GM18499 (cell line): ENCODE results near the gene HAL.
"Not testable (repeated sequence)": the region's sequence is repeated elsewhere in the genome, so short reads cannot be mapped to it uniquely, and the experiment has no call there.

Experiments
- ATAC-seq: cut with Tn5 transposase; IDR thresholded peaks from one replicate; pipeline ENCODE4 v1.9.1; 2021; ENCODE audit warnings: moderate number of reproducible peaks; ENCODE audit not compliant: insufficient read depth, unreplicated experiment

HAL gene

DNA sequence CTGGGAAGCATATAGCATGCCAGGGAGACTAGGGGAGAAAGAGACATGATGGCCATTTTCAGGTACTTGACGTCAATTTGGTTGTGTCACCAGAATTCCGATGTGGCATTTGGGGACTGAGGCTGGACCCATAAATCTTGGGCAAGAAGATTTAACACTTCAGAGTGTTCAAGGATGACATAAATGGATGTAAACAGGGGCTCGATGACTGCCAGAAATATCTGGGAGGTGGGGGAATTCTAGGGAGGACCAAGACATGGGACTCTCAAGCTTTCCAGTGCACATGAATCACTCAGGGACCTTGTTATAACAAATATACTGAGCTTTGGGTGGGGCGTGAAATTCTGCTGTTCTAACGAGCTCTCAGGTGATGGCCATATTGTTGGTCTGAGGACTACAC is 17.8 kb downstream of the HAL start:
- ATAC-seq, result no peak

DNA sequence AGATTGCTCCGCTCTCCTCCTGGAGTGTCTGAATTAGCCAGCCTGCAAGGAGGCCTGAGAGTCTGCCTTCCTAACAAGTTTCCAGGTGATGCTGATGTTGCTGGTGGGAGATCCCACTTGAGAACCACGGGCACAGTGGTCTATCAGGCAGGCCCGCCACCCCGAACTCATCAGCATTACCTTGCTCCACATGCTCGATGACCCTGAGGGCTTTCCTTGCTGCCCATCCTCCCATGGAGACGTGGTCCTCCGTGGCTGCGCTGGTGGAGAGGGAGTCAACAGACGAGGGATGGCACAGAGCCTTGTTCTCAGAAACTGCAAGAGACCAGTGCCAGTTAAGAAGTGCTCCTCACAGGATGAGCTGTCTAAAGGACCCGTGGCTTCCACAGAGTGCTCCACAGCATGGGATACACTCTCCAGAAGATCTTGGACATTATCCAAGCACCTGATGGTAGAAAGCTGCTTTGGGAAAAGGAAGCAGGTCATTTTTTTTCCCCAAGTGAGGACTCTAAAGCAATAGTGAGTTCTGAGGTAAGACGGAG is 18.3 kb downstream of the HAL start:
- no peak for ATAC-seq

GRCh38 chr12:95976416-95976832 is 19.7 kb downstream of the HAL start:
- no peak for ATAC-seq

GRCh38 chr12:95975491-95975890 is 20.7 kb downstream of the HAL start:
- no peak for ATAC-seq

GRCh38 chr12:95974358-95974757 is 21.8 kb downstream of the HAL start:
- no peak for ATAC-seq

DNA sequence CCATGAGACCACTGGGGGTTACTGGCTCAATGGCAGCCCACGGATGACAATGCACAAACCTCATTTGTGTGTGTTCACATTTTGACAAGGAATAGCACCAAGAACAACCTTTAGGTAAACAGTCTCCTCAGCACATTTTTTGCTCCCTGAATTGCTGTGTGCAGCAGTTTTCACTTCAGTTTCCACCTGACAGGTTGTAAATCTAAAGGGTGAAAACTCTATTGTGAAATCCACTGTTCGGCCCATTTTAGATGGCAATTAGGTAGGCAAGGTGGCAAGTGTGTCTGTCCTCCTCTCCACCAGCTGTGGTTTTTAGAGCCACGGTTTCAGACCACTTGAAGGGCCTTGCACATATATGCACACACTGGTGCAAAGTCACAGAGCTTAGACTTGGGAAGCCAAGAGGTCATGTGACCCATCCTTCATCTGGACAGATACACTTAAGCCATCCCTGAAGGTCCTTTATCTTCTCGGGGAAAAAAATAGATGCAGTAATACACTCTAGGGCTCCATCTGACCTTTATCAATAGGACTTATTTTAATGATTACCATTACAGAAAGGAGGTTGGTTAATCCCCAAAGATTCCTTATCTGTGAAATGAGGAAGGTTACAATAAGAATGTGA is 23.2 kb downstream of the HAL start:
- no peak for ATAC-seq

- ATAC-seq, result no peak
Measured at GRCh38 chr12:95970905-95971304, 25.2 kb downstream of the HAL start.

DNA sequence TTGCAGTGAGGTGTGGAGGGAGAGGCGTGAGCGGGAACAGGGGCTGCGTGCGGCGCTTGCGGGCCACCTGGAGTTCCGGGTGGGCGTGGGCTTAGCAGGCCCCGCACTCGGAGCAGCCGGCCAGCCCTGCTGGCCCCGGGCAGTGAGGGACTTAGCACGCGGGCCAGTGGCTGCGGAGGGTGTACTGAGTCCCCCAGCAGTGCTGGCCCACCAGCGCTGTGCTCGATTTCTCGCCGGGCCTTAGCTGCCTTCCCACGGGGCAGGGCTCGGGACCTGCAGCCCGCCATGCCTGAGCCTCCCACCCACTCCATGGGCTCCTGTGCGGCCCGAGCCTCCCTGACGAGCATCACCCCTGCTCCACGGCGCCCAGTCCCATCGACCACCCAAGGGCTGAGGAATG is 27.0 kb downstream of the HAL start:
- not testable (repeated sequence) for ATAC-seq

- ATAC-seq, result no peak
Measured at GRCh38 chr12:95967301-95967700, 28.8 kb downstream of the HAL start.

DNA sequence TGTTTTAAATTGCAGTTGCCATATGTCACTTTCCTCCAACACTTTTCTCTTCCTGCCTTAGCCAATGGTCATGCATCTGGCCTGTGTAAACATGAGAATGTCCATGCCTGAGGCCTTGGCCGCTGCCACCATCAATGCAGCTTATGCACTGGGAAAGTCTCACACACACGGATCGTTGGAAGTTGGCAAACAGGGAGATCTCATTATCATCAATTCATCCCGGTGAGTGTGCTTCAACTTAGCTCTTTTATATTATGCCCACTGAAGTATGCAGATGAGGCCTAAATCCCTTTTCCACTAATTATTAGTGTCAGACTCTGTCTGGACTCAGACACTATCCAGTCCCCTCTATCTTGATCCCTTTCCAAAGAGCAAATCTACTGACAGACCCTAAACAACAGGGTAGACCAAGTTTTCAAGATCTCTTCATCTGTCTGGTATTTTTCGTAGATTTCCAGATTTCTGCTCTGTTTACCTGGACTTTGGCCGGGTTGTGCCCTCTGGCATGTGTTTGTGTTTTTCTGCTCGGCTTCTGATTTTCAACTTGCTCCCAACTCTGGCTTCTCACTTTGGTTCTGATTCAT is 29.8 kb downstream of the HAL start:
- no peak for ATAC-seq

GRCh38 chr12:95963096-95963495 is 33.0 kb downstream of the HAL start:
- ATAC-seq, result no peak

- no peak for ATAC-seq
Measured at GRCh38 chr12:95962222-95962621, 33.9 kb downstream of the HAL start.

DNA sequence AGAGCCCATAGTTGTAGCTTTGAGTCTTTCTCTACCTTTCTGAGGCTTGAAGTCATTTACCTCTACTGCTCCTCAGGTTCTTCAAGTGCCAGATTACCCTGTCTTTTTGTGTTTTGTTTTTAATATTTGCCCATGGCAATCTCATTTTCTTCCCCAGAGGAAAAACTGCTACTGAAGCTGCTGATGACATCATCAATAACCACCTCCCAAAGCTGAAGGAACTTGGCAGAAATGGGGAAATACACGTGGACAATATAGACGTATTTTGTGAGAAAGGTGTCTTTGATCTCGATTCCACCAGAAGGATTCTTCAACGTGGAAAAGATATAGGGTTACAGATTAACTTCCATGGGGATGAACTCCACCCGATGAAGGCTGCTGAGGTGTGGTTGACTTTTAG is 35.9 kb downstream of the HAL start:
- ATAC-seq, result no peak

DNA sequence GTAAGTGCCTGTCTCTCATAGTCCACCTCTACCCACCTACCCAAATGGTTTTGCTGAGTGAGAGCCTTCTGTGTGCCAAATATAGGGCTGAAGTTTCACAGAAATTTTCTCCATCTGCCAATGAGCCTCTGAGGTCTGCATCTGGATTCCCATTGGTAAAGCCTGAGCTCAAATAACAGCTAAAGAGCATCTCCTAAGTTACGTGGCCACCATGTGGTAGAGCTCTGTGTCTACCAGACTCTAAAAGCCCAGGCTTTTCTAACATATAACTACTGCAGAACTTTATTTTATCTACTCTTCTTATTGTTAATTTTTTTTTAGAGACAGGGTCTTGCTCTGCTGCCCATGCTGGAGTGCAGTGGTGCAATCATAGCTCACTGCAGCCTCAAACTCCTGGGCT is 37.0 kb downstream of the HAL start:
- ATAC-seq, result no peak

- ATAC-seq, result no peak
Measured at GRCh38 chr12:95956557-95957145, 39.5 kb downstream of the HAL start.

- ATAC-seq, result no peak
Measured at GRCh38 chr12:95955549-95956159, 40.5 kb downstream of the HAL start.

DNA sequence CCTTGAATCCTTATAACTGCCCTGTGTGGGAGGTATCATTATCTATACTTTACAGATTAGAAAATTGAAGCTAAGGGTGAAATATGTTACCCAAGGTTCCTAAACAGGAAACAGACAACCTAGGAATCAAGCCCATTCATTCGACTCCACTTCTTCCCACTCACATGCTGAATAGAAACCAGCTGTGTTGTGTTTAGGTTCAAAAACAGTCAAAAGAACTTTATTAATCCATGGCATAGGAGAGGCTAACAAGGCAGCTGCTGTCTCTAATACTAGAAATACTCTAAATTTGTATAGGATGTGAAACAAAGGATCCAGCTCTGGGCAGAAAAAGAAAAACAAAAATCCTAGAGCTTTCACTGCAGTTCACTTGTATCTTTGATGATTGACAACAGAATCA is 43.1 kb downstream of the HAL start:
- ATAC-seq, result no peak

- no peak for ATAC-seq
Measured at GRCh38 chr12:95951515-95951914, 44.6 kb downstream of the HAL start.

GRCh38 chr12:95949477-95950206 is 46.5 kb downstream of the HAL start:
- no peak for ATAC-seq

DNA sequence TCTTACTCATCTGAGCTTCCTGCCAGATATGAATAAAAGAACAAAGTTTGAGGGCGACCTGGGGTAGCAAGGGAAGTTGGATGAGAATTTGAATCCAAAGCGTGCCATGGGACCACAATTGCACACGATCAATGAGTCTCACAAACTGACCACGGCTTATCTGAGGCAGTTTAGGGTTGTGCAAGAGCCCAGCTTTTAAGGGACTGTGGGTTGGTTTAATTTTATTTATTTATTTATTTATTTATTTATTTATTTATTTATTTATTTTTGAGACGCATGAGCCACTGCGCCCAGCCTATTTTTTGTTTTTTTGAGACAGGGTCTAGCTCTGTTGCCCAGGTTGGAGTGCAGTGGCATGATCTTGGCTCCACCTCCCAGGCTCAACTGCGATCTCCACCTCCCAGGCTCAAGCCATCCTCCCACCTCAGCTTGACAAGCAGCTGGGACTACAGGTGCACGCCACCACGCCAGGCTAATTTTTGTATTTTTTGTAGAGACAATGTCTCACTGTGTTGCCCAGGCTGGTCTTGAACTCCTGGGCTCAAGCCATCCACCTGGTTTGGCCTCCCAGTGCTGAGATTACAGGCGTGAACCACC is 51.9 kb downstream of the HAL start:
- no peak for ATAC-seq
